ENCODE data around the gene GOLGA2. TPM values are rescaled to one million over a fixed set of nuclear protein-coding genes. Genes with fewer than 3 reads are reported as not detected.

Gene GOLGA2
- total RNA-seq, 1 experiment from 2014 or later: 51.0 TPM

GRCh38 chr9:128215491-128216409 lies 60.1 kb downstream of the GOLGA2 start:
- Histone ChIP-seq H3K14ac (ENCODE audit: insufficient read depth, low read length) (no peak overlapping the region), H2BK20ac (ENCODE audit: low read depth, low read length, poor library complexity, severe bottlenecking) (no peak overlapping the region), H4K91ac (ENCODE audit: insufficient read length, low read depth, low read length) (no peak overlapping the region), H3K79me1 (ENCODE audit: insufficient read depth, low read depth, low read length, poor library complexity, severe bottlenecking) (no peaks in the 10 kb centered on the region), H3K27ac (ENCODE audit: insufficient read length, low read depth, low read length) (no peak overlapping the region), H2BK12ac (ENCODE audit: insufficient read length, low read depth, low read length) (no peak overlapping the region), H3K23ac (ENCODE audit: insufficient read length, low read depth, low read length) (no peak overlapping the region), H3K79me2 (ENCODE audit: insufficient read depth, low read length) (no peaks in the 10 kb centered on the region), H3K56ac (ENCODE audit: insufficient read length, low read depth, low read length) (no peak overlapping the region), H3K9me3 (ENCODE audit: control insufficient read depth, low read depth, low read length) (no peaks in the 10 kb centered on the region), H4K20me1 (ENCODE audit: control insufficient read depth, insufficient read depth, insufficient read length) (peaks cover 4% of the 10 kb centered on the region), H3K4me1 (ENCODE audit: insufficient read depth, low read length) (no peaks in the 10 kb centered on the region), H2AK5ac (ENCODE audit: insufficient read length, low read length) (no peak overlapping the region), H2BK15ac (ENCODE audit: low read depth, low read length) (no peak overlapping the region), H2AFZ (ENCODE audit: low read length) (no peak overlapping the region), H3K4ac (ENCODE audit: low read depth, low read length) (no peak overlapping the region), H3K23me2 (ENCODE audit: insufficient read length, low read depth, low read length, poor library complexity, severe bottlenecking) (peaks cover 3% of the 10 kb centered on the region), H4K8ac (replicated peaks; ENCODE audit: insufficient read length, low read depth, low read length) (no peak overlapping the region), H2BK120ac (ENCODE audit: low read depth, low read length, poor library complexity, severe bottlenecking) (no peak overlapping the region), H2BK5ac (ENCODE audit: insufficient read length, low read length) (no peak overlapping the region), H3K18ac (ENCODE audit: insufficient read length, low read depth, low read length) (no peak overlapping the region), H3K9ac (ENCODE audit: extremely low read depth, insufficient read length, low read length) (no peak overlapping the region), H4K5ac (ENCODE audit: insufficient read length, low read depth, low read length) (no peak overlapping the region), H3K27me3 (ENCODE audit: insufficient read depth, low read length) (no peaks in the 10 kb centered on the region), H3K4me2 (ENCODE audit: insufficient read depth, insufficient read length, low read length) (no peak overlapping the region), H3T11ph (ENCODE audit: low read length) (no peak overlapping the region)
- Mint-ChIP-seq H3K4me3 (no peak overlapping the region), H3K9me3 (no peaks in the 10 kb centered on the region), H3K4me1 (peaks cover 14 to 15% of the 10 kb centered on the region in 2 experiments), H3K27ac (no peak overlapping the region; a peak in 1 of 7 replicates), H3K36me3 (ENCODE audit: insufficient read depth in 1 of 3, low read depth in 3 of 3) (peaks cover 3 to 19% (median 16%) of the 10 kb centered on the region in 3 experiments; a peak in 6 of 7 replicates), H3K27me3 (ENCODE audit: low read depth) (no peaks in the 10 kb centered on the region; the same call in 1 of the 2 replicates)
- no CpG with 5 or more reads among the region's 10 CpGs for WGBS (ENCODE audit: extremely low coverage, insufficient read length, low lambda C conversion rate)
- no peak for DNase-seq
- TF ChIP-seq CTCF (conservative IDR thresholded peaks at IDR 0.05): no peak
